Anterior cingulate cortex (tissue), 58 donors: ENCODE measurements around the gene ARVCF.
"Not testable (repeated sequence)": the region's sequence is repeated elsewhere in the genome, so short reads cannot be mapped to it uniquely, and the experiment has no call there.

Source experiments
- DNase-seq, 58 donors: peaks; one replicate each; lab custom pipeline; 2025; lab: John Stamatoyannopoulos, UW

The ARVCF gene

DNA sequence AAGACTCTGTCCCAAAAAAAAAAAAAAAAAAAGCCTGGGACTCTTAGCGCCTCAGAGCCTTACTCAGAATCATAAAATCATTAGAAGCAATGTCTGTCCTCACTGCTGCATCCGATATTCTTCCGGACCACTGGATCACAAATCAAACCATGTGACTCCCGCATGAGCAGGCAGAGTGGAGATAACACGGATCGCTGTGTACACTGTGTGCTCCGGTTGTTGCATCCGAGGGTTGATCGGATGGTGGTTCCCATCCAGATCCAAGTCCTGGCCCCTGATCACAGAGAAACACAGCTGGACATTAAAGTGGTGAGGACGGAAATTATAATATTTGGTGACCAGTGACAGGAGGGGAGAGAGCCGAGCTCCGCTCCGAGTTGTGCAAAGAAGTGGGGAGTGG lies 65.3 kb downstream of the ARVCF start:
- no peak for DNase-seq

GRCh38 chr22:19948057-19948760 lies 68.4 kb downstream of the ARVCF start:
- no peak for DNase-seq

GRCh38 chr22:19943082-19944026 lies 73.3 kb downstream of the ARVCF start:
- peak in 2 of 58 donors; percentile 22 to 50 for DNase-seq

DNA sequence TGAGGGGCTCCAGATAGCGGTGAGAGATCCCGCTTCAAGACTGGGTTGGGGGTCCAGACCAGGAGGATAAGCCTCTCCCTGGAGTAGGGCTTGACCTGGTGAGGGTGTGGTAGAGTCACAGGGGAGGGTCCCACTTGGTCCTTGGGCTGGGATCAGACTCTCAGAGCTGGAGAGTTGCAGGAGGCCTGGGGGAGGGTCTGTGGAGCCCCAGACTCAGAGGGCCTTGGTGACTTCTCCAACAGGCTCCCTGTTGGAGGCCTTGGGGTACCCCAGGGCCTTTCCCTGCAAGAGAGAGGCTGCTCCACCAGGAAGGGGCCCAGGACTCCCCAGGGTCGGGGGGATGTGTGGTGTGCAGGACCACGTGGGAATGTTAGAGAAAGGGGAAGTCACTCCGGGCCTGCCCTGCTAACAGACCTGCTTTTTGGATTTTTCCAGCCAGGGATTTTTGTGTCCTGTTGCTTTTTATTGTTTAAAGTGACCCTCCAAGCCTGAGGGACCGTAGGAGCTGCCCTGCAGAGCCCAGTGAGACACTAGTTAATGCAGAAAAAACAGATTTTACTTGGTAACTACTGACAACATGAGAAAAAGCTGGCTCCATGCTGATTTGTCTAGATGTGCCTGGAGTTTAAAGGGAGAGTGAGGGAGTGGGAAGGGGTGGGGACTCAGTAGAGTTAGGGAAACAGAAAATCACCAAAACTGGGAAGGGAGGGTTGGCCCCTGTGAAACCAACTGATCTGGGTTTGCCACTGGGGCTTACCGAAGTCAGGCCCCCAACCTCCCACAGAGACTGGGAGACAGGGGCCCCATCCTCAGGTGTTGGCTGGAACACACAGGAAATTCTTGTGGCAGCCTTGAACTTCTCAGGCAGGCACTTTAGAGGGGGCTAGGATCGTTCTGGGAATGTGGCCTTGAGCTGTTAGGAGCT lies 74.2 kb downstream of the ARVCF start:
- DNase-seq = peak in 16 of 58 donors; percentile 22 to 55 (median 34)

DNA sequence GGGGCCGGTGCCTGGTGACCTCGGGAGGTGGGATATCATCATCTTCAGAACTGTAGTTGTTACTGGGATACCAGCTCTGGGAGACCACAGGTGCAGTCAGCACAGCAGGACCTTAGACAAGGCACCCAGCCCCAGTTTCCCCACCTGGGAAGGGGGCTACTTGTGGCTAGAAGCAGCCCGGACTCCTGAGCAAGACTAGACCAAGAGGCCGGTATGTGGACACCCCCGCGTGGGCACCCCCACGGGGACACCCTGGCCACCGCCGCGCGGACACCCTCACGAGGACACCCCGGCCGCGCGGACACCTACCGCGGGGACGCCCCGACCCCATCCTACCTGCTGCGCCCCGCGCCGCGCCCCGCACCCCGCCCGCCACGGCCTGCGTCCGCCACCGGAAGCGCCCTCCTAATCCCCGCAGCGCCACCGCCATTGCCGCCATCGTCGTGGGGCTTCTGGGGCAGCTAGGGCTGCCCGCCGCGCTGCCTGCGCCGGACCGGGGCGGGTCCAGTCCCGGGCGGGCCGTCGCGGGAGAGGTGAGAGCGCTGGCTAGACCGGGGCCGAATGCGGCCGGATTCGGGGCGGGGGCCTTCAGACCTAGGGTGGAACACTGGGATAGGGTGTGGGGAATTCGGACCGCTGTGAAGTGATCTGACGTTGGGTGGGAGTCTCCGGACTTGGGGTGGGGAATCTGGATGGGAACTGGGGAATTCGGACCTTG lies 75.1 kb downstream of the ARVCF start, which contains the start of the genes COMT and TXNRD2:
Gene COMT, plus strand, starts transcription at position 408 of the 718 bp plus-strand sequence. CDS start 20,755 bp downstream, outside the sequence.
Gene TXNRD2, minus strand, starts transcription at position 454 of the 718 bp plus-strand sequence. Its CDS starts 15 bp downstream, at position 439.
- peak in 38 of 58 donors; percentile 8 to 66 (median 42) for DNase-seq

DNA sequence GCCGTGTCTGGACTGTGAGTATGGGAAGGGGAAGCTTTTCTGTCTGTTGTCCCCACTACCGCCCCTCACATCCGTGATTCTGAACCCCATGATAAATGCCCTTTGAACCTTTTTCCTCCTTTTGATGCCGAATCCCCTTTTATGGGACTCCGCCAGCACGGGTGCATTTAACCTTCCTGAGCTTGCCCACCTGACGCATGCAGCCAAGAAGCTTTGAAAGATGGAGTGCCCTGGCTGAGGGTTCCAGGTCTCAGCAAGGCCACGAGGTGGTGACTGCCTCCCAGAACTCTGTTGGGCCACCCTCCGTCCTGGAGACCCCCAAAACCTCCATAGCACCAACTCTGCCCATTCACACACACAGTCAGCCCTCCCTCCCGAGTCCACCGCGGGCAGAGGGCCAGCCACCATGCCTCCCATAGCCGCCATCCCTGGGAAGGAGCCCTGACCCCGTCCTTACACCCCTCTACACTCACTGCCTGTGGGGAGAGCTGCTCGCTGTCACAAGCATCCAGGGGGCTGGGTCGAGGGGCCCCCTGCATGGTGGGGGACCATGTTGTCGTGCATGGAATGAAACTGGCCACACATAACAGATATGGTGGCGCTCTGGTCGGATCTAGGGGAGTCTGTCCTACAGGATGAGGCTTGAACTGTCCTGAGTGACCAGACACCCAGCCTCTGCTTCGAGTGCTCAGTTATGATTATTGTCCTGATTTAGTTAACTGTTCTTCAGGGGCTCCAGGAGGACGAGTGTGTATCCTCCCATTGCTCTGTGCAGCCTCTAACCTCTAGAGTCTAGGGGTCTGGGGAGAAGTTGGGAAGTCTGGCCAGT lies 75.9 kb downstream of the ARVCF start:
- no peak for DNase-seq

DNA sequence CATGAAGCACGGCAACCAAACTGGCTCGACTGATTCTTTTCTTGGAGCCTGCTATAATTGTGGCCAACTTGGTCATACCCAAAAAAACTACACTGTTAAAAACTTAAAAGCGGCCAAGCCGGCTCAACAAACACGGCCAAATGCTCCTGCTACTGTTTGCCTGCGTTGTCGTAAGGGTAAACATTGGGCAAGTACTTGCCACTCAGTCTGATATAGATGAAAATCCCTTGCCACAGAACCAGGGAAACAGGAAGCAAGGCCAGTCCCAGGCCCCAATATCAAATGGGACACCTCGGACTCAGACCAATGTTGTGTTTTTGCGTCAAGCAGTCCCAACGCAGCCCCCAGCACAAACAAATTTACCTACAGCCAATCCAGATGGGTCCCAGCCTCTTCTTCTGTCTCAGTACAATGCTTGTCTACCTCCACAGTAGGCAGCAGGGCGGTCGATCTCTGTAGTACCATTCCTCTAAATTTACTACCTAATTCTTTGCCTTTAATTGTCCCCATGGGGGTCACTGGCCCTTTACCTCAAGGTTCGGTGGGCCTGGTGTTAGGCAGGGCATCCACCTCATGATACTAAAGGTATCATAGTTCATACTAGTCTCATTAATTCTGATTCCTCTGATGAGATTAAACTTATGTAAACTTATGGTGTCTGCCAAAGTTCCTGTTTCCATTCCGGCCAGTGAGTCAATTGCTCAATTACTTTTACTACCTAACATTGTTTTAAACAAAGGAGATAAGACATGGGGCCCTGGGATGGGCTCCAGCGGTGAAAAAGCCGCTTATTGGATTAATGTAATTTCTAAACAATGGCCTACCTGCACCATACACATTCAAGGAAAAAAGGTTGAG lies 78.8 kb downstream of the ARVCF start:
- no peak for DNase-seq

GRCh38 chr22:19936513-19936912 lies 80.1 kb downstream of the ARVCF start:
- no peak for DNase-seq

GRCh38 chr22:19935123-19935718 lies 81.4 kb downstream of the ARVCF start:
- not testable (repeated sequence) for DNase-seq

DNA sequence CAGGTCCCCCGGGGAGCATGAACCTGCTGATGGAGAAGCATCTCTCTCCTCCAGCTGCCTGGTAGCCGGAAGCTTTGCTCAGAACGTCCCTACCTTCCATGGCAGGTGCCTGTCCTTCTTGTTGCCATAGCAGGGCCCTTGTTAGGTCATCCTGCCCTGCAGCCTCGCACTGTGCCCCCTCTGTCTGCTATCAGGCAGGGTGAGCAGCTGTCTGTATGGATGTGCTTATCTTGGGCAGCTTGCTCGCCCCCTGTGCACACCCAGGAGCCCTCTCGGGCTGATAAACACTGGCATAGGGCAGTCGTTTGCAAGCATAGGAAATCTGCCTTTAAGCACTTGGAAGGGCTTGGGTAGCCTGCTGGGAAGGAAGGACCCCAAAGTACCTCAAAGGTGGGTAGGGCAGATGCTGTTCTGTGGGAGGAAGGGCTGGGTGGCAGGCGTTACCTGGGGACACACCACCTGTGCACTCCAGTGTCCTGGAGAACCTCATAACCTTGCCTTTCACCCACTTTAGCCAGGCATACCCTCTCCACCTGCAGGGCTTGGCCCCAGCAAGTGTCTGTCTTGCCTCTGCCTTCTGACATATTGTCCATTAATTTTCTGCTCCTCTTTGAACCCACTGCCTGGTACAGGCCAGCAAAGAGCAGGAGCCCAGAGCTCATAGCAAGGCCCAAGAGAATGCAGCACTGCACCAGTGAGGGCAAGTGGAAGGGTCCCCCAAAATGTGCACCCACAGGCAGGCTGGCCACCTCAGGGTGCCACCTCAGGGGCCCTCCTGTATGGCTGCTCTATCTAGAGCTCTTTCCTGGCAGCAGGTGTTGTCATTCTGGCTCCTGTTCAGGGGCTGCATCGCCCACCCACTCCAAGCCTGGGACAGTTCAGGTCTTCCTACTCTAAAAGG lies 83.0 kb downstream of the ARVCF start:
- no peak for DNase-seq

DNA sequence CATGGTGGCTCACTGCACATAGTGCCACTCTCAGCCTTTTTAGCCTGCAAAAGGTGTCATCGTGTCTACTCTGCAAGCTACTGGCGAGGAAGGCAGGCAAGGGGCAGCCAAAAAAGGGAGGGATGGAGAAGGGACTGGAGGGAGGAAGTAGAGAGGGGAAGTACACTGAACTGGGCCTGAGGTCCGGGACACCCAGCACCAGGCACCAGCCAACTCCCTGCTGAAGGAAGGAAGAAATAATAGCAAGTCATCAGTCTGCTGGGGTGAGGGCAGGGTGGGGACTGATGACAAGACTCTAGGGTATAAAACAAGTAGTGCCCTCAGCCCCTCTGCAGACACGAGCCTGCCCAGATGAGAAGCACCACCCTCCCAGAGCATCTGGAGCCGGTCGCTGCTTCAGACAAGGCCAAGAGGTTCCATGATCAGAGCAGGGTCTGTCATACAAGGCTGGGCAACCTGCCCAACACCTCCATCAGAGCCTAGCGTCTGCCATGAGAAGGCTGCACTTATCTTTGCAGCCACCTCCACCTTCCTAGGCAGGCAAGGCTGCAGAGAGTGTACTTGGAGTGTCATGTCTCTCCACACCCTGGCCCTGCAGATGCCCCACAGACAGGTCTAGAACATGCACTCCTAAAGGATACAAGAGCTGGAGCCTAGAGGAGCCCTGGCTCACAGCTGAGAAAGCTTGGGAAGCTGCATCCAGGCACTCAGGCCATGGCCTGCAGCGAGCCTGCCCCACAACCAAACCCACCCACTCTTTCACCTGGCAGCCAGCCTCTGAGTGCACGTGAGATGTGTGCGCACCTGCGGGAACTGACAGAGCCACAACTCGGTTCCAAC lies 84.0 kb downstream of the ARVCF start:
- DNase-seq = no peak

DNA sequence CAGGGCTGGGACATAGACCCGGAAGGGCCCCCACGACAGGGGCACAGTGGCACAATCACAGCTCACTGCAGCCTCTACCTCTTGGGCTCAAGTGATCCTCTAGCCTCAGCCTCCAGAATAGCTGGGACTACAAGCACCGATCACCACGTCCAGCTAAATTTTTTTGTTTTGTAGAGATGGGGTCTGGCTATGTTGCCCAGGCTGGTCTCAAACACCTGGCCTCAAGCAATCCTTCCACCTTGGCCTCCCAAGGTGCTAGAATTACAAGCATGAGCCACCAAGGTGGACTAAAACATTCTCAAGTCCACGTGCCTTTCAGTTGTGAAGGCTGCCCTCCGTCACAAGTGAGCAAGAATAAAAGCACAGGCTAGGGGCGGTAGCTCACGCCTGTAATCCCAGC lies 85.1 kb downstream of the ARVCF start:
- DNase-seq = no peak

- peak in 18 of 58 donors; percentile 3 to 62 (median 24) for DNase-seq
These were observed 85.8 kb downstream of the ARVCF start for GRCh38 chr22:19930551-19931486.
